Smooth muscle cell of bladder (primary cell): ENCODE measurements around the gene TMTC1. TPM values are rescaled to one million over a fixed set of nuclear protein-coding genes. Genes with fewer than 3 reads are reported as not detected.

Experiments
- total RNA-seq: library from RNA; depleted of rRNA; stranded (reverse); fragments of >200 nt; gene quantifications from 2 replicates; pipeline ENCODE4 v1.2.3, GENCODE V29; 2014

TMTC1 gene
- 83.5 and 88.6 TPM in 2 replicates for total RNA-seq

DNA sequence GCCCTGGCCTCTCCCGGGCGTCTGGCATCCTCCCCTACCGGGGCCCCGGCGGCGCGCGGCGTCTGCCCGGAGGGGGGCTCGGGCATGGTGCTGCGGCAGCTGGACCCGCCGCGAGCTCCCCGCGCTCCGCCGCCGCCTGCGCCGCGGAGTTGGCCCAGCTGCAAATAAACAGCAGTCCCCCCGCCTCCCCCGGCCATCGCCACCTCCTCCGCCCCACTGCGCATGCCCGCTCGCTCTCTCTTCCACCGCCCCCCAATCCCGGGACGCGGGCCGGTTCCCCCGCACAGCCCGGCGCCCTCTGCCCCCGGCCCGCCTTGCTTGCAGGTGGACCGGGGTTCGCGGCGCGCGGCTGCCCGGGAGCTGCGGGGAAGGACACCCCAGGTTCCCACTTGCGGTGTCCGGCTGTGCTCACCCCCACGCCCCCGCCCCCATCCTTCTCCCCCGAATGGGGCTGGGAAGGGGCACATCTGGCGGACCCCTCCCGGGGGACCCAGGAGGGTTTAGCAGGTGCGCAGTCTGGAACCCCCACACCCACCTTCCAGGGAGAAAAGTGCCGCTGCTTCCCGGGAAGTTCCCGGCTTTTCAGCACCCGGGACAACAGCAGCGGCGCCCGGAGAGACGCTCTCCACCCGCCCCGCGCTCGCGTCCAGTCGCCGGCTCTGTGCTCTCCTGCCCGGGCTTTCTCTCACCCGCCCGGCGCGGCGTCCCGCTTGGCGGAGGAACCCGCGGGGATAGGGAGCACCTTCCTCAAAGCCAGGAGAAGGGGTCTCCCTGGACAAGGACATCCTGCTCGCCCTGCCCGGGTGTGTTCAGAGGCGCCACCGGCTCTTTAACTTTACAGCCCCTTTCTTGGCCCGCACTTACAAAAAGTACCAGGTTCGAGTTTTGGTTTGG, at the start of gene TMTC1:
TMTC1 (minus strand) TSS at position 170 of the 894 bp plus-strand sequence. CDS start 191 bp downstream, outside the sequence.

DNA sequence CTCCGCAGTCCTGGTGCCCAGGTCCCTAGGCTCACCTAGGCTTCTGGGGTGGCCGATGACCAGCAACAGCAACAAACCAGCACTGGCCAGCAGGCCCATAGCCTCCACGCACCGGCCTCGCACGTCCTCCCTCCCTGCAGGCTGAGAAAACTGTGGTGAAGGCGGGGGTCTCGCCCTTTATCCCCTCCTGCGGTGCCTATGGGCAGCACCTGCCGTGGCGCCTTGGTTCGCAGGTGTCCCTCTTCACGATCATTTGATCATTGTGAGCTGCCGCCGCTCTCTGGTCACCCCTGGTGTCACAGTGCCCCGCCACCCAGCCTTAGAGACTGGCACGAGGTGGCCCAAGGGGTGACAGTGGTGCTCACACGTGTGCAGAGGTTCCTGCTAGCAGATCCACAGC, 286.2 kb downstream of the TMTC1 start, which contains the start of gene OVCH1:
OVCH1 (minus strand) TSS at position 99 of the 400 bp plus-strand sequence; CDS start at position 99, 0 bp downstream.

